HG03342 (cell line): ENCODE results near the gene FLRT1.
A peak's percentile ranks its signal among the peaks of the same experiment; 100 is the strongest.

Source experiments
- ATAC-seq: cut with Tn5 transposase; IDR thresholded peaks from one replicate; pipeline ENCODE4 v1.9.1; 2021; ENCODE audit warnings: mild to moderate bottlenecking, moderate library complexity; ENCODE audit not compliant: unreplicated experiment

The FLRT1 gene, protein sequence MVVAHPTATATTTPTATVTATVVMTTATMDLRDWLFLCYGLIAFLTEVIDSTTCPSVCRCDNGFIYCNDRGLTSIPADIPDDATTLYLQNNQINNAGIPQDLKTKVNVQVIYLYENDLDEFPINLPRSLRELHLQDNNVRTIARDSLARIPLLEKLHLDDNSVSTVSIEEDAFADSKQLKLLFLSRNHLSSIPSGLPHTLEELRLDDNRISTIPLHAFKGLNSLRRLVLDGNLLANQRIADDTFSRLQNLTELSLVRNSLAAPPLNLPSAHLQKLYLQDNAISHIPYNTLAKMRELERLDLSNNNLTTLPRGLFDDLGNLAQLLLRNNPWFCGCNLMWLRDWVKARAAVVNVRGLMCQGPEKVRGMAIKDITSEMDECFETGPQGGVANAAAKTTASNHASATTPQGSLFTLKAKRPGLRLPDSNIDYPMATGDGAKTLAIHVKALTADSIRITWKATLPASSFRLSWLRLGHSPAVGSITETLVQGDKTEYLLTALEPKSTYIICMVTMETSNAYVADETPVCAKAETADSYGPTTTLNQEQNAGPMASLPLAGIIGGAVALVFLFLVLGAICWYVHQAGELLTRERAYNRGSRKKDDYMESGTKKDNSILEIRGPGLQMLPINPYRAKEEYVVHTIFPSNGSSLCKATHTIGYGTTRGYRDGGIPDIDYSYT

GRCh38 chr11:64035576-64035975 is at the start of gene FLRT1:
TSS of gene FLRT1 (plus strand) at chr11:64035931. CDS start at chr11:64116268, 80,337 bp downstream.
- ATAC-seq, result no peak

GRCh38 chr11:63986156-63986931 is 49.4 kb upstream of the FLRT1 start, which contains the start of gene OTUB1:
TSS of gene OTUB1 (plus strand) at chr11:63986438. CDS start at chr11:63986457, 19 bp downstream.
- peak; percentile 88 for ATAC-seq

DNA sequence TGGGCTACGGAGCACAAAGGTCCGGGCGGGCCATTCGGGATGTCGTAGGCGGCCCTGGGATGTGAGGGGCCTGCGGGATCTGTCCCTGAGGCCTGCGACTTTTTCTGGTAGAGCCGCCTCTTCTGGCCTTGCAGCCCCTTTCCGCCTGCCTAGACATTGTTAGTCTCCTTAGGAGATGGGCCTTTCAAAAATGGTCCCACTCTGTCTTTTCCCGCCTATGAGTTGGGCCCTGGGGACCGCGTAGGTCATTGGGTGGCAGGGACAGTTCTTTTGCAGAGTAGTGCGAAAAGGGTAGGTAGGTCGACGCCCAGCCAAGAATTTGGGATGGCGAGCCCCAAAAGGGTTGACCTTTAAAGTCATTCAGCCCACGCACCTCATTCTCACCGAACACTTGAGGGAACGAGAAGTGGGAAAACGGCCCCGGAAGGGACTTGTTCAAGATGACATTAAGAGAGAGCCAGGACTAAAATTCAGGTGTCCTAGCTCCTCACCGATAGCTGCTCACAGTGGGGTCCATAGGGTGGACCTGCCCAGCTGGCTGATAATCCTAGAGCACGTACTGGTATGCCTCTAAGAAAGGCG is 48.7 kb upstream of the FLRT1 start:
- ATAC-seq, result no peak

DNA sequence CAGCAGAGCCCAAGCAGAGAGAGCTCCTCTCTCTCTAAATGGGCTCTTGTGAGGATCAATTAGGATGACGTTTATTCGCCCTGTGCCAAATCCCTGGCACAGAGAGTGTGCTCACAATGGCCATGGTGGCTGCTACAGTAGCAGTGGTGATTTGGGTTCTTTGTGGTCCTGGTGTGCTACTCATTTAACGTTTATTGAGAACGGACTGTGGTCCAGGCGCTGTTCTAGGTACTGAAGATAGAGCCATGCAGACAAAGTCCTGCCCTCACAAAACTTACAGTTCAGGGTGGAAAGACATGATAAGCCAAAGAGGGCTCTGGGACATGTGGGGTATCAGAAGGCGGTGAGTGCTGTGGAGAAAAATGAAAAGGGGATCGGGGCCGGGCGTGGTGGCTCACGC is 44.2 kb upstream of the FLRT1 start:
- no peak for ATAC-seq

GRCh38 chr11:63993100-63993499 is 42.6 kb upstream of the FLRT1 start:
- ATAC-seq, result no peak

GRCh38 chr11:63993993-63994392 is 41.7 kb upstream of the FLRT1 start:
- ATAC-seq, result no peak

- ATAC-seq, result no peak
Observed at GRCh38 chr11:63996512-63996911, 39.2 kb upstream of the FLRT1 start.

DNA sequence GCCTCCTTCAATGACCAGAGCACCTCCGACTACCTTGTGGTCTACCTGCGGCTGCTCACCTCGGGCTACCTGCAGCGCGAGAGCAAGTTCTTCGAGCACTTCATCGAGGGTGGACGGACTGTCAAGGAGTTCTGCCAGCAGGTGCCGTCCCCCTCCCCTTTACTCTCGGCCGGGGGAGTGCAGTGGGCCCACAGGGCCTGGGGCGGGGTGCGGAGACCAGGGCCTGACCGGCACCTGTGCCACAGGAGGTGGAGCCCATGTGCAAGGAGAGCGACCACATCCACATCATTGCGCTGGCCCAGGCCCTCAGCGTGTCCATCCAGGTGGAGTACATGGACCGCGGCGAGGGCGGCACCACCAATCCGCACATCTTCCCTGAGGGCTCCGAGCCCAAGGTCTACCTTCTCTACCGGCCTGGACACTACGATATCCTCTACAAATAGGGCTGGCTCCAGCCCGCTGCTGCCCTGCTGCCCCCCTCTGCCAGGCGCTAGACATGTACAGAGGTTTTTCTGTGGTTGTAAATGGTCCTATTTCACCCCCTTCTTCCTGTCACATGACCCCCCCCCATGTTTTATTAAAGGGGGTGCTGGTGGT is 38.5 kb upstream of the FLRT1 start:
- no peak for ATAC-seq

GRCh38 chr11:63997801-63998337 is 37.9 kb upstream of the FLRT1 start:
- no peak for ATAC-seq

GRCh38 chr11:63998558-63999348 is 37.0 kb upstream of the FLRT1 start:
- no peak for ATAC-seq

GRCh38 chr11:63999349-64000025 is 36.2 kb upstream of the FLRT1 start:
- no peak for ATAC-seq

- ATAC-seq, result no peak
Observed at GRCh38 chr11:64000026-64000739, 35.5 kb upstream of the FLRT1 start.

- ATAC-seq, result no peak
Observed at GRCh38 chr11:64000740-64001483, 34.8 kb upstream of the FLRT1 start.

GRCh38 chr11:64001484-64002420 is 34.0 kb upstream of the FLRT1 start:
- no peak for ATAC-seq

DNA sequence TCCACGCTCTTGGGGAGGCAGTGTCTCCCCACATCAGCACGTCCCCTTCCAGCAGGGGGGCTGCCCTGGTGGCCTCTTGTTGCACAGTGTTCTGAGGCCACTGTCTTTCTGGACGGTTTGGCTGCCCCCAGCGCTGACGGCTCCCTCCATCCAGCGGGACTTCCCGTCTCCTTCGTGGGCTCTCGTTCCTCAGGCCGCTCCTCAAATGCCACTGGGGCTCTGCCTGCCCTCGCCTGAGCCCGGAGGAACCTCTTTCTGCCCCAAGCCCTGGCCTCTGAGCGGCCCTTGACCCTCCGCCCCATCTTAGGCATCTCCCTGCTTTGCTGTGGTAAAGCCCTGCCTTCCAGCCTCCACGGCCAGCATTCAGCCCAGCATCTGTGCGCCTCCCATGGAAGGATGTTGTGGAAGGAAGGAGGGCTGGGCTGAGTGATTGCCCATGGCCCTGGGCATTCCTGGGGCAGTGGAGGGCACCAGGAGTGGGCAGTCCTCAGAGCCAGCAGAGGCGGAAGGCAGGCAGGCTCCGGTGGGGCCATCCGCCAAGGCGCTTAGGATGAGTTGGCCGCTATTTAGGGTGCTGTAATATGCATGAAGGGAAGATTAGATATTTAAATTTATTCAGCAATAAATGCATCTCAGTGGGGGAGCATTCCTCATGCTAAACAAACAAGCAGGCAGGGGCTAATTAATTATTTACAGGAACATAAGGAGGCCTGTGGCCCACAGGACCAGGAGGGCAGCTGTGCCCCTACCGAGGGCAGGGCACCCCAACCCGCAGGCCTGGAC is 31.7 kb upstream of the FLRT1 start:
- no peak for ATAC-seq

- ATAC-seq, result no peak
Observed at GRCh38 chr11:64004590-64004984, 31.1 kb upstream of the FLRT1 start.
